Measurements from ENCODE around the gene AKNAD1.

GRCh38 chr1:108815566-108815965, 41.3 kb downstream of the AKNAD1 start:
- TF ChIP-seq CTCF (IDR thresholded peaks at IDR 0.05) (no peak), POLR2A (IDR thresholded peaks at IDR 0.05) (no peak)
